Activated naive CD4-positive, alpha-beta T cell treated with anti-CD3 and anti-CD28 coated beads, Interleukin-2, amount 10 ng/mL, durations not matched to agents 7 days and 5 days (primary cell): Measurements from ENCODE around the gene TFF2.

ENCODE experiments used
- CTCF ChIA-PET: fragments of 350-600 bp; sonication (Branson Sonifier 250); formaldehyde crosslinking; loops from one replicate; lab custom pipeline; 2021; ENCODE audit warnings: antibody characterized with exemption; lab: Charles Lee
- DNase-seq: peaks from one replicate; pipeline ENCODE4 v3.0.0-alpha.2; 2020
- H3K27ac Mint-ChIP-seq: one replicate; pipeline ENCODE4 v1.8.0; 2021; ENCODE audit warnings: mild to moderate bottlenecking, moderate library complexity, mixed read lengths
- H3K27me3 Mint-ChIP-seq: one replicate; pipeline ENCODE4 v1.8.0; 2021; ENCODE audit warnings: mild to moderate bottlenecking, mixed read lengths
- H3K36me3 Mint-ChIP-seq: one replicate; pipeline ENCODE4 v1.8.0; 2021; ENCODE audit warnings: mixed read lengths
- H3K4me1 Mint-ChIP-seq: one replicate; pipeline ENCODE4 v1.8.0; 2021; ENCODE audit warnings: mixed read lengths
- H3K4me3 Mint-ChIP-seq: one replicate; pipeline ENCODE4 v1.8.0; 2021; ENCODE audit warnings: mild to moderate bottlenecking, moderate library complexity, mixed read lengths
- H3K9me3 Mint-ChIP-seq: one replicate; pipeline ENCODE4 v1.8.0; 2021; ENCODE audit warnings: mixed read lengths

TFF2 gene

GRCh38 chr21:42301371-42302075, 49.3 kb downstream of the TFF2 start:
- peaks cover 9% of the 10 kb centered on the region for H3K27me3 Mint-ChIP-seq
- no peaks in the 10 kb centered on the region for H3K36me3 Mint-ChIP-seq
- H3K27ac Mint-ChIP-seq = no peak overlapping the region
- CTCF ChIA-PET = interaction anchor here (1.0 to 1.6 kb wide), 3 partner anchors 8 to 157 kb away, joined by 3 to 8 read pairs (median 3); no protein-coding TSS in a partner anchor
- no peaks in the 10 kb centered on the region for H3K9me3 Mint-ChIP-seq
- H3K4me3 Mint-ChIP-seq = no peak overlapping the region
- peaks cover 24% of the 10 kb centered on the region for H3K4me1 Mint-ChIP-seq
- DNase-seq = no peak

DNA sequence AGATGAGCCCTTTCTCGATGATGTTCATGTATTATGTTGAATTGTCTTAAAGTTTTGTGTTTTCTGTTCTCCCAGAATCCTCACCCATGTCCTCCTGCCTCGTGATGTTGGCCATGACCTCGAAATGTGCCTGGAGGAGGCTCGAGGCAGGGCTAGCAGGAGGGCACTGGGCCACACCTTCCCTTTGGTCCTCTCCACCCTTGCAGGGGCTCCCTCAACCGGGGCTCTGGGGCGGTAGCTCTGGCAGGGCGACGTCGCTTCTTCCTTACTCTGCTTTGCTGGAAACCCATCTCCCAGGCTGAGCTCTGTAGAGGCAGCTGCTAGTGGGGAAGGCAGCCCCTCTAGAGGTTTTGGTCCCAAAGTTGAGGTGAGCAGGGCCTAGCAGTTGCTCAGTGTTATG, 49.8 kb downstream of the TFF2 start:
- Mint-ChIP-seq H3K4me1 (peaks cover 24% of the 10 kb centered on the region), H3K27me3 (peaks cover 6% of the 10 kb centered on the region), H3K27ac (no peak overlapping the region), H3K36me3 (peaks cover 1% of the 10 kb centered on the region), H3K9me3 (no peaks in the 10 kb centered on the region), H3K4me3 (no peak overlapping the region)
- DNase-seq = no peak
- CTCF ChIA-PET = interaction anchor here (1.2 to 1.6 kb wide), 2 partner anchors 9 to 156 kb away, joined by 3 to 8 read pairs; no protein-coding TSS in a partner anchor

- no peaks in the 10 kb centered on the region for H3K27me3 Mint-ChIP-seq
- CTCF ChIA-PET = interaction anchor here (0.9 to 1.7 kb wide), 2 partner anchors 10 to 41 kb away, joined by 3 to 4 read pairs; no protein-coding TSS in a partner anchor
- H3K4me3 Mint-ChIP-seq = no peak overlapping the region
- no peak for DNase-seq
- peaks cover 8% of the 10 kb centered on the region for H3K36me3 Mint-ChIP-seq
- H3K27ac Mint-ChIP-seq = no peak overlapping the region
- H3K4me1 Mint-ChIP-seq = peaks cover 24% of the 10 kb centered on the region
- no peaks in the 10 kb centered on the region for H3K9me3 Mint-ChIP-seq
These were observed 50.7 kb downstream of the TFF2 start for GRCh38 chr21:42300045-42300583.

- peak; percentile 71 for DNase-seq
- Mint-ChIP-seq H3K27me3 (no peaks in the 10 kb centered on the region), H3K4me1 (peaks cover 24% of the 10 kb centered on the region), H3K27ac (no peak overlapping the region), H3K9me3 (no peaks in the 10 kb centered on the region), H3K36me3 (peaks cover 8% of the 10 kb centered on the region), H3K4me3 (no peak overlapping the region)
- CTCF ChIA-PET = interaction anchor here (0.7 to 1.7 kb wide), 4 partner anchors 10 to 142 kb away, joined by 3 to 4 read pairs (median 3); no protein-coding TSS in a partner anchor
These were observed 51.3 kb downstream of the TFF2 start for GRCh38 chr21:42299324-42300044.

DNA sequence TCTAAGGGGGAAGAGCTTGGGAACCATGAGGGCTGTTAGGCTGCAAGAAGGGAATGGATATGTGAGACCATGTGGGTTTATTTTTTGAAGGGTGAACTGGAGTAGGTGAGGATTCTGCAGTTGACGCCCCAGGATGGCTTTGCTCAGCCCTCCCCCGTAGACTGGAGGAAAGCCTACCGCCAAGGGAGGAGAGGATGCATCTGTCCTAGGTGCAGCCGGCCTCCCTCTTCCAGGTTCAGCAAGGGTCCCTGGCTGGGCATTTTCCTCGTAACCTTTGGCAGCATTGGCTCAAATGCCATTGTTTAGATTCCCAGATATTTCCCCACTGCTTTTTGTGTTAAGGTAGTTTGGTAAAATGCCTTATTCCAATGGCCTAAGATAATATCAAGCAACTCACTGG, 52.1 kb downstream of the TFF2 start:
- Mint-ChIP-seq H3K4me1 (peaks cover 24% of the 10 kb centered on the region), H3K9me3 (no peaks in the 10 kb centered on the region), H3K4me3 (no peak overlapping the region), H3K36me3 (peaks cover 8% of the 10 kb centered on the region), H3K27ac (no peak overlapping the region), H3K27me3 (no peaks in the 10 kb centered on the region)
- CTCF ChIA-PET = interaction anchor here (0.7 to 1.7 kb wide), 3 partner anchors 11 to 150 kb away, joined by 3 to 4 read pairs (median 4); no protein-coding TSS in a partner anchor
- DNase-seq = no peak

GRCh38 chr21:42298237-42298636, 52.6 kb downstream of the TFF2 start:
- H3K4me1 Mint-ChIP-seq = peaks cover 24% of the 10 kb centered on the region
- H3K4me3 Mint-ChIP-seq = no peak overlapping the region
- DNase-seq = no peak
- CTCF ChIA-PET = interaction anchor here (1.7 kb wide), 1 partner anchor 151 kb away, joined by 4 read pairs; no protein-coding TSS in a partner anchor
- no peak overlapping the region for H3K27ac Mint-ChIP-seq
- peaks cover 8% of the 10 kb centered on the region for H3K36me3 Mint-ChIP-seq
- H3K27me3 Mint-ChIP-seq = no peaks in the 10 kb centered on the region
- no peaks in the 10 kb centered on the region for H3K9me3 Mint-ChIP-seq

DNA sequence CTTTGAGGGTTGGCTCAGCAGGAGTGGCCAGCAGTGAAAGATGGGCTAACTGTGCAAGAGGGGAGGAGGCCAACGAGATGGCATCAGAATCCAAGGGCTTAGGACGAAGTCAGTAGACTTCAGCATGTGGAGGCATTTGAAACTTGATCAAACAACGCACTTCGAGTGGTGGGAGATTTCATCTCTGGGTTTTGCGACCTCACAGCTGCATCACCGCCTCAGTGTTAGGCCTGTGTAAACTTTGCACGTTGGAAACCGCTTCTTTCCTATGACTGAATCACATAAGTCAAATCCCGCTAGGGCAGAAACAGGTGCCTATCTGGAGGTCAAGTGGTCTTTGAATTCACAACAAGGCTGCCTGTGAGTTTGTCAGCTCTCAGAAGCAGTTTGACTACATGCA, 53.4 kb downstream of the TFF2 start:
- H3K4me1 Mint-ChIP-seq = peaks cover 24% of the 10 kb centered on the region
- no peak overlapping the region for H3K4me3 Mint-ChIP-seq
- CTCF ChIA-PET = interaction anchor here (1.2 to 1.7 kb wide), 3 partner anchors 11 to 151 kb away, joined by 3 to 9 read pairs (median 4); no protein-coding TSS in a partner anchor
- H3K27me3 Mint-ChIP-seq = no peaks in the 10 kb centered on the region
- no peaks in the 10 kb centered on the region for H3K9me3 Mint-ChIP-seq
- no peak for DNase-seq
- peaks cover 8% of the 10 kb centered on the region for H3K36me3 Mint-ChIP-seq
- H3K27ac Mint-ChIP-seq = no peak overlapping the region

DNA sequence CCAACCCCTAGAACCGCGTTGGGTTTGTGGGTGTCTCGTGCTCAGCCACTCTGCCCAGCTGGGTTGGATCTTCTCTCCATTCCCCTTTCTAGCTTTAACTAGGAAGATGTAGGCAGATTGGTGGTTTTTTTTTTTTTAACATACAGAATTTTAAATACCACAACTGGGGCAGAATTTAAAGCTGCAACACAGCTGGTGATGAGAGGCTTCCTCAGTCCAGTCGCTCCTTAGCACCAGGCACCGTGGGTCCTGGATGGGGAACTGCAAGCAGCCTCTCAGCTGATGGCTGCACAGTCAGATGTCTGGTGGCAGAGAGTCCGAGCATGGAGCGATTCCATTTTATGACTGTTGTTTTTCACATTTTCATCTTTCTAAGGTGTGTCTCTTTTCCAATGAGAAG, 54.3 kb downstream of the TFF2 start:
- Mint-ChIP-seq H3K4me1 (peaks cover 24% of the 10 kb centered on the region), H3K9me3 (no peaks in the 10 kb centered on the region), H3K36me3 (peaks cover 8% of the 10 kb centered on the region), H3K4me3 (no peak overlapping the region), H3K27me3 (no peaks in the 10 kb centered on the region), H3K27ac (no peak overlapping the region)
- CTCF ChIA-PET = interaction anchor here (1.2 to 1.6 kb wide), 2 partner anchors 12 to 37 kb away, joined by 3 to 9 read pairs; no protein-coding TSS in a partner anchor
- DNase-seq = no peak
